Measurements from ENCODE around the gene SLC26A1.

DNA sequence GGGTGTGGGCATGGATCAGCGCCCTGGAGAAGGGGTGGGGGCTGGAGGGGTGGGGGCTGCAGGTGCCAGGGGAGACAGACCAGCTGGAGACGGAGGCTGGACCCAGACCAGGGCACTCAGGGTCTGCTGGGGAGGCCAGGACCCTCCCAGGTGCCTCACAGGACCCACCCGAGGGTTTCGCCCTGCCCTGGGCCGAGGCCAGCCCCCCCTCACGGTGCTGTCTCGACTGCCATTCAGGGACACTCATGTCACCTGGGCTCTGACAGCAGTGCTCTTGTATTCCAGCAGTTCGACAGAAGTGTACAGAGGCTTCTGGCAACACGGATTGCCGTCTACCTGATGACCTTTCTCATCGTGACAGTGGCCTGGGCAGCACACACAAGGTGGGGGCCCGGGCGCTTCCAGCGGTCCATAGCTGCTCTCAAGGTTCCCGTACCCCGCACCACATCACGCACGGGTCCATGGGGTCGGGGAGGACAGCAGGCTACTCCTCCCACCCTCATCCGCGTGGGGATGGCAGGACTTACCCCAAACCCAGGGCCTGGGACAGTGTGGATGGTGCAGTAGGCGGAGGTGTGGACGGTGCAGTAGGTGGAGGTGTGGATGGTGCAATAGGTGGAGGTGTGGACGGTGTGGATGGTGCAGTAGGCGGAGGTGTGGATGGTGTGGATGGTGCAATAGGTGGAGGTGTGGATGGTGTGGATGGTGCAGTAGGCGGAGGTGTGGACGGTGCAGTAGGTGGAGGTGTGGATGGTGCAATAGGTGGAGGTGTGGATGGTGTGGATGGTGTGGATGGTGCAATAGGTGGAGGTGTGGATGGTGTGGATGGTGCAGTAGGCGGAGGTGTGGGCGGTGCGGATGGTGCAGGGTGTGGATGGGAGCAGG, 42.8 kb downstream of the SLC26A1 start:
- TF ChIP-seq, protein P1, sequence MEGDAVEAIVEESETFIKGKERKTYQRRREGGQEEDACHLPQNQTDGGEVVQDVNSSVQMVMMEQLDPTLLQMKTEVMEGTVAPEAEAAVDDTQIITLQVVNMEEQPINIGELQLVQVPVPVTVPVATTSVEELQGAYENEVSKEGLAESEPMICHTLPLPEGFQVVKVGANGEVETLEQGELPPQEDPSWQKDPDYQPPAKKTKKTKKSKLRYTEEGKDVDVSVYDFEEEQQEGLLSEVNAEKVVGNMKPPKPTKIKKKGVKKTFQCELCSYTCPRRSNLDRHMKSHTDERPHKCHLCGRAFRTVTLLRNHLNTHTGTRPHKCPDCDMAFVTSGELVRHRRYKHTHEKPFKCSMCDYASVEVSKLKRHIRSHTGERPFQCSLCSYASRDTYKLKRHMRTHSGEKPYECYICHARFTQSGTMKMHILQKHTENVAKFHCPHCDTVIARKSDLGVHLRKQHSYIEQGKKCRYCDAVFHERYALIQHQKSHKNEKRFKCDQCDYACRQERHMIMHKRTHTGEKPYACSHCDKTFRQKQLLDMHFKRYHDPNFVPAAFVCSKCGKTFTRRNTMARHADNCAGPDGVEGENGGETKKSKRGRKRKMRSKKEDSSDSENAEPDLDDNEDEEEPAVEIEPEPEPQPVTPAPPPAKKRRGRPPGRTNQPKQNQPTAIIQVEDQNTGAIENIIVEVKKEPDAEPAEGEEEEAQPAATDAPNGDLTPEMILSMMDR (IDR thresholded peaks at IDR 0.05; ENCODE audit: poor library complexity, severe bottlenecking): no peak
- no peak for TF ChIP-seq POLR2AphosphoS5 (IDR thresholded peaks at IDR 0.05)

All from neural cell (in vitro differentiated cells).